NCI-H1436 (cell line): ENCODE data around the gene SGMS1.

Experiments
- DNase-seq: peaks from one replicate; lab custom pipeline; 2025; lab: John Stamatoyannopoulos, UW

The SGMS1 gene

GRCh38 chr10:50398381-50398780 is 225.4 kb downstream of the SGMS1 start:
- DNase-seq, result no peak

- no peak for DNase-seq
Observed at GRCh38 chr10:50397312-50398140, 226.2 kb downstream of the SGMS1 start.

DNA sequence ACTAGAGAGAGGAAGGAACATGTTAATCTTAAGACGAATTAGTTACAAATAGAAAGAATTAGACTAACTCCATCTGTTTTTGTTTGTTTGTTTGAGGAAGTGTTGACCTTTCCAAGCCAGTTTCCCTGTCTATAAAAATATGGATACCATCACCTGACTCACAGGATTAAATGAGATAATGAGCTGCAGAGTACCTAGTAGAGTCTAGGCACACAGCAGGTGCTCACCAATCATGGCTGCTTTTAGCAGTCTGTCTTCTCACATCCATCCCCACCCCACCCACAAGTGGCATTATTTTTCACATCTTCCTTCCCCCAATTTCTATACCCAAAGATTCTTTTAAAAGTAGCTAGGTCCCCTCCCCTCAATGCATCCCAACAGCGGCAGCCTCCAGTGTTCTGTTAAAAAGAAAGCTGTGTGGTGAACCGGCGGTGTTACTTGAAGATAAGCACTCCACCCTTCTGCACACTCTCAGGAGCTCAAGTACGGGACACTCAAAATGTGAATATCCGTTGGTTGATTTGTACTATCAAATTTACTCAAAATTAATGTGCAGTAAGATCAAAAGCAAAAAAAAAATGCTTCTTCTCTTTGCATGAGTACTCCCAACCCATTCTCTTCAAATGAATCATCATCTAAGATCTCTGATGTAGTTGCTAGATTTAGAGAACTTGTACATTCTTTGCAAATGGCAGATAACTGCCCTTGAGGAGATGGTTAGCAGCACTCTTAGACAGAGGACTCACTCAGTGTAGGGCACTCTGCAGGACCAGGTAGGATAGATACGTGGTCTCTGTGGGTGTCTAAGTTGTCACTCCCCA is 227.1 kb downstream of the SGMS1 start:
- no peak for DNase-seq

- DNase-seq, result no peak
Observed at GRCh38 chr10:50395851-50396250, 227.9 kb downstream of the SGMS1 start.

DNA sequence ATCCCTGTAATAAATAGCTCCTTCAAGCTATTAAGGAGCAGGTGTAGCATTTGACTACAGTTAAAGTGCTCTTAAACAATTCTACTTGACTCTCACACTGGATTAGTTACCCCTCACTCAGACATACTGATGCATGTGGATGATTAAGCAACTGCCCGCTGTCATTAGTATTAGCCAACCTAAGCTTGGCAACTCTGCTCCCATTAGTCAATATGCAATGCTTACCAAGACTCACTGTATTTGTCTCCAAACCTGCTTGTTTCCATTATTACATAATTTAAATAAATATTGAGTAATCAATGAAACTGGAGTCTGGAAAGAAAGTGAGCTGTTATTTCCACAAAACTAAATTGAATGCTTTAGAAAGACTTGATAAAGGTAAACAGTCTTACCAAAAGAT is 228.5 kb downstream of the SGMS1 start:
- DNase-seq, result no peak

- no peak for DNase-seq
Observed at GRCh38 chr10:50394832-50395231, 228.9 kb downstream of the SGMS1 start.

DNA sequence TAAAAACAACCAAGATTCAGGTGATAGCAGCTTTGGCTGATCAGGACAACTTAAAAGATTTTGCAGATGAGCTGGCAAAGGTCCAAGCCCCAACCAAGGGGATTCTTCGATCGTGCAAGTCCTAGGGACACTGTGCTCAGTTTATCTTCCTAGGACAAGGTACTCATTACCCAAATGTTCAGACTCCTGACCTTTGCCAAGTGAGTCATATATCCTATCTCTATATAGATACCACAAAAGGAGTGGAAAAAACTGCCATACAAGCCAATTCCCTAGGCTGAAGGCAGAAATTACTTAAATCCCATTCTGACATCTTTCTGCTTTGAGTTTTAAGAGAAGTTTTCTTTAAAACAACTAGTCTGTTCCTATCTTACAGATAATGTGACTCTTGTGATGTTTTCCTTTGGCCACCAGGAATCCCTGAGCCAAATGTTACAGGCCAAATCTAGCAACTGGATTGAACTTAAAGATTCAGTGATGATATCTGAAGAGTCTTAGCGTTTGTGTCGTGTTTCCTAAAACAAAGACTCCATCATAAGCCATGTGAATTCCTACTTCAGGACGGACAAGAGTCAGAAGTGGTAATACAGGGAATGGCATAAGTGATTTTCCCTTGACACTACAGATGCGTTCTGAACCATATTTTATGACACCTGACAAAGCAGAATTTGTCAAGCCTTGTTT is 229.8 kb downstream of the SGMS1 start:
- no peak for DNase-seq

- DNase-seq, result no peak
Observed at GRCh38 chr10:50392966-50393718, 230.6 kb downstream of the SGMS1 start.

DNA sequence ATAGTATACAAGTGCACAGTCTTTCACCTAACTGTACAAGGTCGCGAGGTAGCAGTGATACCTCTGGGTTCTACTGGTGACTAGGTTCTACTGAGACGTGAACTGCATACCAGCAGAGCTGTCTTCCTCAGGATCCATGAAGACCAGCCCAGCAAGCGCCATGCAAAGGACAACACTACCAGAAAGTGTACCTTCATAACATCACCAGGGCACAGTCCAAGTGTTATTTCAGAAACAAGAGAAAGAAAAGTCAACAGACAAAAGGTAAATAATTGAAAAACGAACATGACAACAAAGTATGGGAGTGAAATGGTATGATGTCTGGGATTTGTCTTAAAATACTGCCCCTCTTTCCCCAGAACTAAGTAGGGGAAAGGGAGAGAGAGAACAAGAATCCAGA is 231.3 kb downstream of the SGMS1 start:
- DNase-seq, result no peak

DNA sequence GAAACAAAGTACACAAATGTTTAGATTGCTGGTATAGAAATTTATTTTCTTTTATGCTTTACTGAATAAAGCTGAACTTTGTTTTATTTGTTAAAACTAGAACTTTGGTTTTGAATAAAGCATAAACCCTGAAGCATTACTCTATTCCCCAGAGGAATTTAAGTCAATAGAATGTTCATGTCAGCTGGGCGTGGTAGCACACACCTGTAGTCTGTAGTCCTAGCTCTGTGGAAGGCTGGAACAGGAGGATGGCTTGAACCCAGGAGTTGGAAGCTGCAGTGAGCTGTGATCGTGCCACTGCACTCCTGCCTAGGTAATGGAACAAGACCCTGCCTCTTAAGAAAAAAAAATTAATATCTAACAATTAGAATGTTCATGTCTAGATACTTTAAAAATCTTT is 233.5 kb downstream of the SGMS1 start:
- DNase-seq, result no peak

DNA sequence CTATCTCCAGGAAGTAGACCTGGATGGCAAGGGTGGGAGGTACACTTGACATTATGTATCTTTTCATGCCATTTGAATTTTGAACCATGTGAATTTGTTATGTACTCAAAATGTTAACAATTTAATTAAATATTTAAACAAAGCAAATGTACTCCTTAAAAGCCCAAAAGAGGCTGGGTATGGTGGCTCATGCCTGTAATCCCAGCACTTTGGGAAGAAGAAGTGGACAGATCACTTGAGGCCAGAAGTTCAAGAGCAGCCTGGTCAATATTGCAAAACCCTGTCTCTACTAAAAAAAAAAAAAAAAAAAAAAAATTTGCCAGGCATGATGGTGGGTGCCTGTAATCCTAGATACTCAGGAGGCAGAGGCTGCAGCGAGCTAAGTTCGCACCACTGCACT is 235.6 kb downstream of the SGMS1 start:
- no peak for DNase-seq

- DNase-seq, result no peak
Observed at GRCh38 chr10:50387732-50388073, 236.1 kb downstream of the SGMS1 start.

DNA sequence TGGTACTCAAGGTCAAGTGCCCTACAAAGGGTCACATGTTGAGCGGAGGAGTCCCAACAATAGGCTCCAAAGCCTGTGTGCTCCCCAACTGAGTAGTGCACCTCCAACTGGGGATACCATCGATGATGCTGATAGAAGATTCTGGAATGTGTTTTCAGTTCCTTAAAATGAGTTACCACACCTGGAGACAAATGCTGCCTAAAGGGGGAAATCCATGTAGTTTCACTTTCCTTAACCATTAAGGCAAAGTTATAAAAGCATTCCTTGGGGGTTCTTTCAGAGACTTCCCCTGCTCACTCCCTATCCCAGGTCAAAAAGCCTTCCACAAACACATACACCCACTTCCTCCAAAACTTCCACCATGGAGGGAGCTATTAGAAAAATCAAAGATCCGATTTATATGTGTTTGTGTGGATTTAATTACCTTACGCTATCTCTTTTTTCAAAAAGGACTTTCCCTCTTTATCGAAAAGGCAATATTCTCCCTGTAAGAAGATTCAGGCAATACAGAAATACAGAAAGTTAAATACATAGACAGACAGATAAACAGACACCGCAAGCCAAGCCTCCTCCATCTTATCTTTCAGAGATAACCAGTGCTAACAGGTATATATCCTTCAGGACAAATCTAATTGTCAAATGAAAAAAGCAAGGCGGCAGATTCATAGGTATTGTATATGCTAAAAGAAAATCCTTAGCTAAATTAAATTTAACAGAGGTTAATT is 236.6 kb downstream of the SGMS1 start:
- DNase-seq, result no peak

DNA sequence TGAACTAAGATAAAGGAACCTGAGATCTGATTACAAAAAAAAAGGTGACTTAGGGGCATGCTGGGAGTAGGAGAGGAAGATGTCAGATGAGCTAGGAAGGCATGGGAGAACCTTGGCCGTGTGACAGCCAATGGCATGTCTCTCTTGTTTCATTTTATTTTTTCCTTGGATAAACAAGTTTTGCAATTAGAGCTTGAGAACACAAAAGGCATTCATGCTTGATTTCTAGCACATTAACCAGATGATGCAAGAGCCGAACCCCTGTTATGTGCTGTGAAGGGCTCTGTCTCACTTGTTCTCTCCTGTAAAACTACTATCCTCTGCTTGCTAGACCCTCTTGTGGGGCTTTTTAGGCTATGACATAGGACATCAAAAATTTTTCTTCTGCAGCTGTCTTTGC is 238.1 kb downstream of the SGMS1 start:
- no peak for DNase-seq

DNA sequence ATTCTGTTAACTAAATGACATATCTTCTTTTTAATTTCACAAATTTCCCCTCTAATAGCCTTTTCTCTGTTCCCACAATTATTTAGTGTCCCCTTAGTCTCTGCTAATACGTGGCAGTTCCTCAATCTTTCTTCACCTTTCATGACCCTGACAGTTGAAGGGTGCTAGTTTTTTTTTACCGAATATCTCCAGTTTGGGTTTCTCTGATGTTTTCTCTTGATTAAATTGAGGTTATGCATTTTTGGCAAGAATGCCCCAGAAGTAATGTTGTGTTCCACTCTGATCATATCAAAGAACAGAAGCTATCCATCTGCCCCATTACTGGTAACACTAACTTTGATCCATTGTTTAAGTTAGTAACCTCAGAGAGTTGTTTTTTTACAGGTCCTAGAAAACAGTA is 238.9 kb downstream of the SGMS1 start:
- no peak for DNase-seq

- DNase-seq, result no peak
Observed at GRCh38 chr10:50384238-50384637, 239.5 kb downstream of the SGMS1 start.

- no peak for DNase-seq
Observed at GRCh38 chr10:50382576-50383023, 241.2 kb downstream of the SGMS1 start.

- no peak for DNase-seq
Observed at GRCh38 chr10:50381642-50382041, 242.1 kb downstream of the SGMS1 start.

- DNase-seq, result no peak
Observed at GRCh38 chr10:50379616-50380015, 244.1 kb downstream of the SGMS1 start.

GRCh38 chr10:50375745-50376144 is 248.0 kb downstream of the SGMS1 start:
- DNase-seq, result no peak

GRCh38 chr10:50375051-50375452 is 248.7 kb downstream of the SGMS1 start:
- no peak for DNase-seq
